Islet precursor cell (in vitro differentiated cells): ENCODE data around the gene EID1.
"Not testable (repeated sequence)": the region's sequence is repeated elsewhere in the genome, so short reads cannot be mapped to it uniquely, and the experiment has no call there.

Experiments used
- DNase-seq: peaks from one replicate; pipeline ENCODE4 v3.0.0-alpha.2; 2018

The EID1 gene

GRCh38 chr15:48871542-48871941, 6.4 kb upstream of the EID1 start:
- DNase-seq: no peak

GRCh38 chr15:48872632-48873031, 5.3 kb upstream of the EID1 start:
- no peak for DNase-seq

- DNase-seq: no peak
Observed at GRCh38 chr15:48875241-48875960, 2.5 kb upstream of the EID1 start.

- DNase-seq: no peak
Observed at GRCh38 chr15:48876057-48876456, 1.9 kb upstream of the EID1 start.

- DNase-seq: no peak
Observed at GRCh38 chr15:48880070-48880634, 2.2 kb downstream of the EID1 start.

GRCh38 chr15:48883699-48884098, 5.8 kb downstream of the EID1 start:
- no peak for DNase-seq

- DNase-seq: no peak
Observed at GRCh38 chr15:48887144-48887543, 9.2 kb downstream of the EID1 start.

GRCh38 chr15:48888191-48888590, 10.3 kb downstream of the EID1 start:
- no peak for DNase-seq

- DNase-seq: no peak
Observed at GRCh38 chr15:48888836-48889235, 10.9 kb downstream of the EID1 start.

GRCh38 chr15:48889925-48890324, 12.0 kb downstream of the EID1 start:
- no peak for DNase-seq

- no peak for DNase-seq
Observed at GRCh38 chr15:48890375-48890972, 12.5 kb downstream of the EID1 start.

GRCh38 chr15:48891232-48891765, 13.4 kb downstream of the EID1 start:
- DNase-seq: no peak

- DNase-seq: no peak
Observed at GRCh38 chr15:48893311-48893710, 15.4 kb downstream of the EID1 start.

GRCh38 chr15:48896869-48897814, 19.2 kb downstream of the EID1 start:
- no peak for DNase-seq

GRCh38 chr15:48898032-48898431, 20.1 kb downstream of the EID1 start:
- no peak for DNase-seq

GRCh38 chr15:48898446-48898845, 20.5 kb downstream of the EID1 start:
- DNase-seq: no peak

GRCh38 chr15:48899793-48900192, 21.9 kb downstream of the EID1 start:
- DNase-seq: no peak

- DNase-seq: no peak
Observed at GRCh38 chr15:48904758-48905157, 26.8 kb downstream of the EID1 start.

GRCh38 chr15:48905216-48905615, 27.3 kb downstream of the EID1 start:
- DNase-seq: no peak

- no peak for DNase-seq
Observed at GRCh38 chr15:48905847-48906246, 27.9 kb downstream of the EID1 start.

- not testable (repeated sequence) for DNase-seq
Observed at GRCh38 chr15:48909313-48909712, 31.4 kb downstream of the EID1 start.

GRCh38 chr15:48910554-48910953, 32.6 kb downstream of the EID1 start:
- DNase-seq: not testable (repeated sequence)

GRCh38 chr15:48913141-48913540, 35.2 kb downstream of the EID1 start:
- no peak for DNase-seq
